AG04449 (cell line): Measurements from ENCODE around the gene MLX.

Source experiments
- CTCF ChIA-PET: fragments of 350-600 bp; formaldehyde crosslinking; extraction: SDS; loops from one replicate; lab custom pipeline; 2021; ENCODE audit warnings: antibody characterized with exemption; lab: Yijun Ruan, JAX
- POLR2A ChIA-PET: fragments of 400-600, 350-600 bp; formaldehyde crosslinking; extraction: SDS; loops from one replicate; lab custom pipeline; 2020; ENCODE audit warnings: antibody characterized with exemption, inconsistent platforms; lab: Yijun Ruan, JAX
- DNase-seq: peaks from one replicate; pipeline ENCODE4 v3.0.0-alpha.2; 2010; ENCODE audit warnings: low read depth, low spot score
- H3K4me3 ChIP-seq: 2 replicates; pipeline ENCODE4 v1.5.1; 2011; ENCODE audit warnings: low read depth, mild to moderate bottlenecking, control low read depth, low read length
- TF ChIP-seq, protein P1 (sequence below): IDR thresholded peaks from one replicate; pipeline ENCODE4 v1.5.1; 2011; ENCODE audit warnings: mild to moderate bottlenecking, moderate library complexity, low read length, control low read depth, inconsistent platforms; ENCODE audit not compliant: insufficient read depth; ENCODE audit errors: missing control alignments

Gene MLX

DNA sequence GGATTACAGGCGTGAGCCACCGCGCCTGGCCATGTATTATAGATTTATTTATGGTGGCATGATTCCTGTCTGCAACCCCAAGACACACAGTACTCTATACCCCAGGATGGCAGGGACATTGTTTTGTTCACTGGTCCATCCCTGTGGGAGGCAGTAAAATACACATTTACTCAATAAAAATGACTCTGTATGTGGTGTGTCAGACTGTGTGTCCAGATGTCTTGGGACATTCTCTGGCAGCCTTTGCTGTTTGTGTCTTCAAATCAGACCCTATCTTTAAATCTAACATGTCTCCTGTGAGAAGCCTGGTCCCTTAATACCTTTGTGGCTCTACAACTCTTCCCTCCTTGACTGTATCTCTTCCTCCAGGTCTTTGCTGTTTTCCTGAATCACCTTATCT lies 6.7 kb upstream of the MLX start:
- ChIA-PET CTCF (no interaction called here), POLR2A (interaction anchor here (0.9 kb wide), 1 partner anchor 17 kb away, joined by 3 read pairs; the partner anchor contains the start of gene PSMC3IP)
- no peak overlapping the region for H3K4me3 ChIP-seq
- TF ChIP-seq, protein P1, sequence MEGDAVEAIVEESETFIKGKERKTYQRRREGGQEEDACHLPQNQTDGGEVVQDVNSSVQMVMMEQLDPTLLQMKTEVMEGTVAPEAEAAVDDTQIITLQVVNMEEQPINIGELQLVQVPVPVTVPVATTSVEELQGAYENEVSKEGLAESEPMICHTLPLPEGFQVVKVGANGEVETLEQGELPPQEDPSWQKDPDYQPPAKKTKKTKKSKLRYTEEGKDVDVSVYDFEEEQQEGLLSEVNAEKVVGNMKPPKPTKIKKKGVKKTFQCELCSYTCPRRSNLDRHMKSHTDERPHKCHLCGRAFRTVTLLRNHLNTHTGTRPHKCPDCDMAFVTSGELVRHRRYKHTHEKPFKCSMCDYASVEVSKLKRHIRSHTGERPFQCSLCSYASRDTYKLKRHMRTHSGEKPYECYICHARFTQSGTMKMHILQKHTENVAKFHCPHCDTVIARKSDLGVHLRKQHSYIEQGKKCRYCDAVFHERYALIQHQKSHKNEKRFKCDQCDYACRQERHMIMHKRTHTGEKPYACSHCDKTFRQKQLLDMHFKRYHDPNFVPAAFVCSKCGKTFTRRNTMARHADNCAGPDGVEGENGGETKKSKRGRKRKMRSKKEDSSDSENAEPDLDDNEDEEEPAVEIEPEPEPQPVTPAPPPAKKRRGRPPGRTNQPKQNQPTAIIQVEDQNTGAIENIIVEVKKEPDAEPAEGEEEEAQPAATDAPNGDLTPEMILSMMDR = no peak
- DNase-seq = no peak

GRCh38 chr17:42561897-42562387 lies 5.0 kb upstream of the MLX start, which contains the start of gene COASY:
Gene COASY (plus strand): TSS chr17:42562148. CDS start chr17:42562623, 475 bp downstream.
- peak; percentile 85 for DNase-seq
- TF ChIP-seq, protein P1 = no peak
- CTCF ChIA-PET = no interaction called here
- peak within 1 kb of the TSS; percentile 83 for H3K4me3 ChIP-seq
- POLR2A ChIA-PET = no interaction called here

DNA sequence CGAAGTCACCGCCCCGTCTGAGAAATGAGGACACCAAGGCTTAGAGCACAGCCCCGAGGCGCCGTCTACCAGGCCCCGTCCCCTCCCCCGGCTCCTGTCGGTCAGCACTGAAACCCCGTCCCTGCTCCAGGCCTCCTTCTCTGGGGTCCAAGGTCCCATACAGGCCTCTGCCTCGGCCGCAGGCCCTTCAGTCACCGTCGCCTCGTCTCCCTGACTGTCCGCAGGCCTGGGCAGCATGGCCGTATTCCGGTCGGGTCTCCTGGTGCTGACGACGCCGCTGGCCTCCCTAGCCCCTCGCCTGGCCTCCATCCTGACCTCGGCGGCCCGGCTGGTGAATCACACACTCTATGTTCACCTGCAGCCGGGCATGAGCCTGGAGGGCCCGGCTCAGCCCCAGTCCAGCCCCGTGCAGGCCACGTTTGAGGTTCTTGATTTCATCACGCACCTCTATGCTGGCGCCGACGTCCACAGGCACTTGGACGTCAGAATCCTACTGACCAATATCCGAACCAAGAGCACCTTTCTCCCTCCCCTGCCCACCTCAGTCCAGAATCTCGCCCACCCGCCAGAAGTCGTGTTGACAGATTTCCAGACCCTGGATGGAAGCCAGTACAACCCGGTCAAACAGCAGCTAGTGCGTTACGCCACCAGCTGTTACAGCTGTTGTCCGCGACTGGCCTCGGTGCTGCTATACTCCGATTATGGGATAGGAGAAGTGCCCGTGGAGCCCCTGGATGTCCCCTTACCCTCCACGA lies 4.3 kb upstream of the MLX start:
- ChIA-PET CTCF (interaction anchor here (6.5 kb wide), 1 partner anchor 16 kb away, joined by 53 read pairs; the partner anchor contains the start of gene PSMC3IP), POLR2A (no interaction called here)
- TF ChIP-seq, protein P1 = no peak
- DNase-seq = no peak
- peak overlapping the region; percentile 83 for H3K4me3 ChIP-seq

DNA sequence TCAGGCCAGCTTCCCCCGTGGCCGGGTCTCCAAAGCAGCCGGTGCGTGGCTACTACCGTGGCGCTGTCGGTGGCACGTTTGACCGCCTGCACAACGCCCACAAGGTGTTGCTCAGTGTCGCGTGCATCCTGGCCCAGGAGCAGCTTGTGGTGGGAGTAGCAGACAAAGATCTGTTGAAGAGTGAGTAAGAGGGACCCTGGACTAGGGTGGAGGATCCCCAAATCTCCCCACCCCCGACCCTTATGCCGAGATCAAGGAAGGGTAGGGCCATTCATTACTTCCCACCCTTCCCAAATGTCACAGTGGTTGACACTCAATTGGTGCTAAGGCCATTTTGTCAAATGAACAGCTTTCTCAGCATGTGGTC lies 3.8 kb upstream of the MLX start:
- ChIA-PET CTCF (interaction anchor here (6.5 kb wide), 1 partner anchor 15 kb away, joined by 53 read pairs; the partner anchor contains the start of gene PSMC3IP), POLR2A (no interaction called here)
- H3K4me3 ChIP-seq = peak overlapping the region; percentile 83
- DNase-seq = no peak
- TF ChIP-seq, protein P1 = no peak

DNA sequence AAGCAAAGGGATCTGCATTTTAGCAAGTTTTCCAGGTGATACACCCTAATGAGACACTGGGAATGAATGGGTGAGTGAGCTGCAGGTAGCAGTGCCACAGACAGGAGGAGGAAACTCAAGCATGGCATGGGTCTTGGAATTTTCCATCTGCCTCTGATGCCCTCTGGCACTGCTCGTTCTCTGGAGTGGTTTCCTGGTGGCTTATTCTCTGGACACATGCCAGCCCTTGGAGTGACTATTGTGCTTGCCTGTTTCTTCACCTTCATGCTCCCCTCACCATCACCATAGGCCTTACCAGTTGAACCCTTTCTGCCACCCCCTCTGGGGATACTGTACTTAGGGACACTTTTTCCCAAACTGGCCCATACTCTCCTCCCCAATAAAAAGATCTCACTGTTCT lies 3.4 kb upstream of the MLX start:
- DNase-seq = no peak
- ChIA-PET POLR2A (no interaction called here), CTCF (interaction anchor here (6.5 kb wide), 1 partner anchor 15 kb away, joined by 53 read pairs; the partner anchor contains the start of gene PSMC3IP)
- H3K4me3 ChIP-seq = peak overlapping the region; percentile 83
- TF ChIP-seq, protein P1 = no peak

GRCh38 chr17:42563950-42564349 lies 3.0 kb upstream of the MLX start:
- ChIA-PET POLR2A (no interaction called here), CTCF (interaction anchor here (1.0 to 6.5 kb wide), 2 partner anchors 9 to 14 kb away, joined by 3 to 53 read pairs; partner anchors contain the start of gene PSMC3IP)
- TF ChIP-seq, protein P1 = no peak
- H3K4me3 ChIP-seq = no peak overlapping the region
- no peak for DNase-seq
